CD4-positive, alpha-beta T cell (primary cell): ENCODE results near the gene SULT6B1. TPM values are rescaled to one million over a fixed set of nuclear protein-coding genes. Genes with fewer than 3 reads are reported as not detected.
A peak's percentile ranks its signal among the peaks of the same experiment; 100 is the strongest.

Experiments
- ATAC-seq: fragments of 200-7000 bp; cut with Tn5 transposase; one replicate; pipeline ENCODE4 v1.10.0; 2022; ENCODE audit warnings: mild to moderate bottlenecking; ENCODE audit not compliant: poor library complexity
- CTCF ChIA-PET: fragments of 350-600 bp; sonication (Branson Sonifier 250); formaldehyde crosslinking; loops from one replicate; lab custom pipeline; 2021; ENCODE audit warnings: antibody characterized with exemption, inconsistent platforms; lab: Charles Lee
- POLR2A ChIA-PET: fragments of 350-600 bp; sonication (Branson Sonifier 250); formaldehyde crosslinking; loops from one replicate; lab custom pipeline; 2021; ENCODE audit warnings: antibody characterized with exemption, inconsistent platforms; lab: Charles Lee
- DNase-seq, 14 experiments: peaks; one replicate each; pipeline ENCODE4 v3.0.0-alpha.2; 2013 to 2020; ENCODE audit warnings: mixed read lengths in 2 of 14
- H3K27ac ChIP-seq, 2 donors: one replicate each; pipeline versions ENCODE4 v1.5.1 to v1.7.0; 2013; ENCODE audit warnings: low read length in 2 of 2, low read depth in 1 of 2, mild to moderate bottlenecking in 1 of 2
- H3K27me3 ChIP-seq, 2 experiments: 1 replicate in 1 of 2; 2 replicates in 1 of 2; pipeline versions ENCODE4 v1.6.1 to v1.7.0; 2013; ENCODE audit warnings: low read length in 2 of 2, control low read depth in 1 of 2, mild to moderate bottlenecking in 1 of 2, moderate library complexity in 1 of 2; ENCODE audit not compliant: insufficient read depth in 2 of 2, control insufficient read depth in 1 of 2
- H3K36me3 ChIP-seq: one replicate; pipeline ENCODE4 v1.6.1; 2013; ENCODE audit warnings: low read length, control low read depth; ENCODE audit not compliant: insufficient read depth
- H3K4me1 ChIP-seq: one replicate; pipeline ENCODE4 v1.6.1; 2013; ENCODE audit warnings: low read length, control low read depth; ENCODE audit not compliant: insufficient read depth
- H3K4me3 ChIP-seq: one replicate; pipeline ENCODE4 v1.5.1; 2013; ENCODE audit warnings: mild to moderate bottlenecking, low read length, moderate library complexity
- H3K9me3 ChIP-seq, 2 experiments: 1 replicate in 1 of 2; 2 replicates in 1 of 2; pipeline versions ENCODE4 v1.6.1 to v1.7.0; 2013; ENCODE audit warnings: low read length in 2 of 2, mild to moderate bottlenecking in 2 of 2, control low read depth in 1 of 2, moderate library complexity in 1 of 2; ENCODE audit not compliant: control insufficient read depth in 1 of 2, insufficient read depth in 1 of 2
- H3K27ac Mint-ChIP-seq: one replicate; pipeline ENCODE4 v1.8.0; 2020; ENCODE audit warnings: mixed read lengths
- H3K27me3 Mint-ChIP-seq: one replicate; pipeline ENCODE4 v1.8.0; 2021; ENCODE audit warnings: mixed read lengths
- H3K36me3 Mint-ChIP-seq: one replicate; pipeline ENCODE4 v1.8.0; 2021; ENCODE audit warnings: low read depth, mixed read lengths
- H3K4me1 Mint-ChIP-seq: one replicate; pipeline ENCODE4 v1.8.0; 2021; ENCODE audit warnings: low read depth, mixed read lengths
- H3K4me3 Mint-ChIP-seq: one replicate; pipeline ENCODE4 v1.8.0; 2020; ENCODE audit warnings: mild to moderate bottlenecking, mixed read lengths
- H3K9me3 Mint-ChIP-seq: one replicate; pipeline ENCODE4 v1.8.0; 2020; ENCODE audit warnings: mixed read lengths
- intact Hi-C, 2 experiments: fragments of 100-400 bp; cut with DNase I in 1 of 2; cut with micrococcal nuclease in 1 of 2; formaldehyde crosslinking; loops; one replicate each; pipeline versions ENCODE4 v1.15.1 to v1.9.0; 2023 to 2025; cut with DNase I, micrococcal nuclease
- total RNA-seq, 174 experiments: library from RNA in 2 of 174; stranded (reverse) in 2 of 174; gene quantifications; one replicate each; pipeline ENCODE4 v1.2.3 and lab custom pipeline; 2021 to 2026
- TF ChIP-seq, protein P1 (sequence below): fragments of 200-600 bp; IDR thresholded peaks from one replicate; pipeline ENCODE4 v1.8.0; 2022; ENCODE audit warnings: antibody characterized with exemption, mild to moderate bottlenecking

The SULT6B1 gene
- total RNA-seq, 2 experiments from 2014 or later: not detected

DNA sequence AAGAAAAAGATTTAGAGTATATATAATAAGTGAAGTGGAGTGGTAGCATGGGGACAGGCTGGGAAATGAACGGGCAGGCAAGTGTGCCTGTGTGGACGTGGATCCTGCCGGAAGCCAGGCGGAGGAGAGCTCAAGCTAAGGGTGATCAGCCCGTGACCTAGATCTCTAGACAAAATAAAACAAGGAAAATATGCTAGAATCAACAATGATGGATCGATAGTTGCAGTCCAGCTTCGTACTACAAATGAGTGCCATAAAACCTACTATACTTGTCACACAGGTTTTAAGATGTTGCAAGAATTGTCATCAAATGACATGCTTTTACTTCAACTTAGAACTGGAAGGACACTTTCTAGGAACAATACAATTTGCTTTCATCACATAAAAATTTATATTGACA lies 40.1 kb downstream of the SULT6B1 start:
- Histone ChIP-seq H3K27me3 (no peaks in the 10 kb centered on the region), H3K4me1 (no peaks in the 10 kb centered on the region), H3K27ac (no peak overlapping the region), H3K36me3 (peaks cover 40% of the 10 kb centered on the region), H3K9me3 (no peaks in the 10 kb centered on the region), H3K4me3 (no peak overlapping the region)
- no peaks in the 10 kb centered on the region for H3K9me3 Mint-ChIP-seq
- POLR2A ChIA-PET: no interaction called here
- H3K4me1 Mint-ChIP-seq: peaks cover 44% of the 10 kb centered on the region
- CTCF ChIA-PET: no interaction called here
- ATAC-seq (no peak), DNase-seq (no peak)
- H3K27ac Mint-ChIP-seq: peak overlapping the region; percentile 81
- no peak overlapping the region for H3K4me3 Mint-ChIP-seq
- no peaks in the 10 kb centered on the region for H3K27me3 Mint-ChIP-seq
- TF ChIP-seq, protein P1, sequence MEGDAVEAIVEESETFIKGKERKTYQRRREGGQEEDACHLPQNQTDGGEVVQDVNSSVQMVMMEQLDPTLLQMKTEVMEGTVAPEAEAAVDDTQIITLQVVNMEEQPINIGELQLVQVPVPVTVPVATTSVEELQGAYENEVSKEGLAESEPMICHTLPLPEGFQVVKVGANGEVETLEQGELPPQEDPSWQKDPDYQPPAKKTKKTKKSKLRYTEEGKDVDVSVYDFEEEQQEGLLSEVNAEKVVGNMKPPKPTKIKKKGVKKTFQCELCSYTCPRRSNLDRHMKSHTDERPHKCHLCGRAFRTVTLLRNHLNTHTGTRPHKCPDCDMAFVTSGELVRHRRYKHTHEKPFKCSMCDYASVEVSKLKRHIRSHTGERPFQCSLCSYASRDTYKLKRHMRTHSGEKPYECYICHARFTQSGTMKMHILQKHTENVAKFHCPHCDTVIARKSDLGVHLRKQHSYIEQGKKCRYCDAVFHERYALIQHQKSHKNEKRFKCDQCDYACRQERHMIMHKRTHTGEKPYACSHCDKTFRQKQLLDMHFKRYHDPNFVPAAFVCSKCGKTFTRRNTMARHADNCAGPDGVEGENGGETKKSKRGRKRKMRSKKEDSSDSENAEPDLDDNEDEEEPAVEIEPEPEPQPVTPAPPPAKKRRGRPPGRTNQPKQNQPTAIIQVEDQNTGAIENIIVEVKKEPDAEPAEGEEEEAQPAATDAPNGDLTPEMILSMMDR: no peak
- intact Hi-C loops: no loop called here
- H3K36me3 Mint-ChIP-seq: peaks cover 66% of the 10 kb centered on the region

DNA sequence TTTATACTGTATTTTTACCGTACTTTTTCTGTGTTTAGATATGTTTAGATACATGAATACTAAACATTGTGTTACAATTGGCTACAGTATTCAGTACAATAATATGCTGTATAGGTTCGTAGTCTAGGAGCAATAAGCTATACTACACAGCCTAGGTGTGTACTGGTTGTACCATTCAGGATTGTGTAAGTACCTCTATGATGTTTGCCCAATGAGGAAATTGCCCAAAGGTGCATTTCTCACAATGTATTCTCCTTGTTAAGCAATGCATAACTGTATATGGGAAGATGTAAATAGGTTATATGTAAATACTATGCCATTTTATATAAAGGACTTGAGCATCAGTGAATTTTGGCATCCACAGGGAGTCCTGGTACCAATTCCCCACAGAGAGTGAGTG lies 42.4 kb downstream of the SULT6B1 start:
- peaks cover 33% of the 10 kb centered on the region for H3K4me1 Mint-ChIP-seq
- CTCF ChIA-PET: no interaction called here
- ATAC-seq (no peak), DNase-seq (no peak)
- H3K4me3 Mint-ChIP-seq: no peak overlapping the region
- no peaks in the 10 kb centered on the region for H3K9me3 Mint-ChIP-seq
- POLR2A ChIA-PET: interaction anchor here (1.2 kb wide), 1 partner anchor 11 kb away, joined by 3 read pairs; the partner anchor contains the start of gene EIF2AK2
- H3K4me3 ChIP-seq: no peak overlapping the region
- TF ChIP-seq, protein P1: no peak
- H3K27ac Mint-ChIP-seq: no peak overlapping the region
- no peaks in the 10 kb centered on the region for H3K27me3 ChIP-seq
- intact Hi-C loops: no loop called here
- peaks cover 69% of the 10 kb centered on the region for H3K36me3 Mint-ChIP-seq
- no peaks in the 10 kb centered on the region for H3K4me1 ChIP-seq
- H3K27me3 Mint-ChIP-seq: no peaks in the 10 kb centered on the region
- H3K9me3 ChIP-seq: no peaks in the 10 kb centered on the region
- no peak overlapping the region for H3K27ac ChIP-seq
- H3K36me3 ChIP-seq: peaks cover 49% of the 10 kb centered on the region

DNA sequence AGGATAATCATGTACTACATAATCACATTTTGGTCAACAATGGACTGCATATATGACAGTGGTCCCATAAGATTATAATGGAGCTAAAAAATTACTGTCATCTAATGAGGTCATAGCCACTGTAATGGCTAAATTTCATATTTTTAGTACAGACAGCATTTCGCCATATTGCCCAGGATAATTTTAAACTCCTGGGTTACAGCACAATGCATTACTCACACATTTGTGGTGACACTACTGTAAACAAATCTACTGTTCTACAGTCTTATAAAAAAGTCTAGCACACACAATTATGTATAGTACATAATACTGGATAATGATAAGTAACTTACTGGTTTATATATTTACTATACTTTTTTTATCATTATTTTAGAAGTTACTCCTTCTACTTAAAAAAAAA lies 44.5 kb downstream of the SULT6B1 start:
- peaks cover 79% of the 10 kb centered on the region for H3K36me3 Mint-ChIP-seq

More for the DNA sequence above, 44.5 kb downstream of the SULT6B1 start:
- H3K27me3 ChIP-seq: no peaks in the 10 kb centered on the region
- H3K27ac ChIP-seq: no peak overlapping the region
- CTCF ChIA-PET: no interaction called here
- no peak overlapping the region for H3K4me3 Mint-ChIP-seq
- TF ChIP-seq, protein P1: no peak
- POLR2A ChIA-PET: interaction anchor here (0.6 kb wide), 1 partner anchor 69 kb away, joined by 3 read pairs; no protein-coding TSS in a partner anchor
- no peaks in the 10 kb centered on the region for H3K27me3 Mint-ChIP-seq
- H3K9me3 Mint-ChIP-seq: no peaks in the 10 kb centered on the region
- DNase-seq: no peak
- H3K4me3 ChIP-seq: no peak overlapping the region
- intact Hi-C loops: no loop called here
- peaks cover 64% of the 10 kb centered on the region for H3K36me3 ChIP-seq
- no peak overlapping the region for H3K27ac Mint-ChIP-seq
- no peaks in the 10 kb centered on the region for H3K9me3 ChIP-seq
- ATAC-seq: no peak
- H3K4me1 ChIP-seq: no peaks in the 10 kb centered on the region
- peaks cover 12% of the 10 kb centered on the region for H3K4me1 Mint-ChIP-seq
